ENCODE data around the gene PPM1B.

DNA sequence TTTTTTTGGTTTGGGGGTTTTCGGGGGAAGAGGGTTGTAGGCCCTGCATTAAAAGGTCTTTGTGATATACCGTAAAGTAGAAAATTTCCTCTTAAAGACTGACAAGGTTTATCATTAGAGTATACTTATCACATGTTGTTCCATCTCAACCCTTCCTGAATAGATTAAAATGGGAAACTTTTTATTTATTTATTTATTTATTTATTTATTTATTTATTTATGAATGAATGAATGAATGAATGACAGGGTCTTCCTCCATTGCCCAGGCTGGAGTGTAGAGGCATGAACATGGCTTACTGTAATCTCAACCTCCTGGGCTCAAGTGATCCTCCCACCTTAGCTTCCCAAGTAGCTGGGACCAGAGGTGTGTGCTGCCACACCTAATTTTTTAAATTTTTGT, 58.1 kb downstream of the PPM1B start:
- TF ChIP-seq, protein P1, sequence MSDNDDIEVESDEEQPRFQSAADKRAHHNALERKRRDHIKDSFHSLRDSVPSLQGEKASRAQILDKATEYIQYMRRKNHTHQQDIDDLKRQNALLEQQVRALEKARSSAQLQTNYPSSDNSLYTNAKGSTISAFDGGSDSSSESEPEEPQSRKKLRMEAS (IDR thresholded peaks at IDR 0.05; ENCODE audit: insufficient read depth, insufficient read length) = no peak
- TF ChIP-seq POLR2A (IDR thresholded peaks at IDR 0.05; ENCODE audit: low read depth, low read length) (no peak), EZH2 (IDR thresholded peaks at IDR 0.05; ENCODE audit: borderline replicate concordance, low read depth, low read length, severe bottlenecking) (no peak), POLR2AphosphoS5 (IDR thresholded peaks at IDR 0.05; ENCODE audit: insufficient read depth, low read depth, low read length) (no peak), JUN (IDR thresholded peaks at IDR 0.05; ENCODE audit: borderline replicate concordance, insufficient read depth, insufficient read length, low read depth) (no peak), GATA2 (IDR thresholded peaks at IDR 0.05; ENCODE audit: insufficient read depth, insufficient read length, low read depth, low read length) (no peak)
- TF ChIP-seq, protein P2, sequence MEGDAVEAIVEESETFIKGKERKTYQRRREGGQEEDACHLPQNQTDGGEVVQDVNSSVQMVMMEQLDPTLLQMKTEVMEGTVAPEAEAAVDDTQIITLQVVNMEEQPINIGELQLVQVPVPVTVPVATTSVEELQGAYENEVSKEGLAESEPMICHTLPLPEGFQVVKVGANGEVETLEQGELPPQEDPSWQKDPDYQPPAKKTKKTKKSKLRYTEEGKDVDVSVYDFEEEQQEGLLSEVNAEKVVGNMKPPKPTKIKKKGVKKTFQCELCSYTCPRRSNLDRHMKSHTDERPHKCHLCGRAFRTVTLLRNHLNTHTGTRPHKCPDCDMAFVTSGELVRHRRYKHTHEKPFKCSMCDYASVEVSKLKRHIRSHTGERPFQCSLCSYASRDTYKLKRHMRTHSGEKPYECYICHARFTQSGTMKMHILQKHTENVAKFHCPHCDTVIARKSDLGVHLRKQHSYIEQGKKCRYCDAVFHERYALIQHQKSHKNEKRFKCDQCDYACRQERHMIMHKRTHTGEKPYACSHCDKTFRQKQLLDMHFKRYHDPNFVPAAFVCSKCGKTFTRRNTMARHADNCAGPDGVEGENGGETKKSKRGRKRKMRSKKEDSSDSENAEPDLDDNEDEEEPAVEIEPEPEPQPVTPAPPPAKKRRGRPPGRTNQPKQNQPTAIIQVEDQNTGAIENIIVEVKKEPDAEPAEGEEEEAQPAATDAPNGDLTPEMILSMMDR (IDR thresholded peaks at IDR 0.05; ENCODE audit: extremely low read depth in 1 of 2, insufficient read depth in 1 of 2, low read depth in 1 of 2, low read length in 2 of 2) = no peak

Measured in endothelial cell of umbilical vein (primary cell).